GM12878 (cell line): ENCODE measurements around the gene PSMC6. TPM values are rescaled to one million over a fixed set of nuclear protein-coding genes. Genes with fewer than 3 reads are reported as not detected.

Experiments used
- ATAC-seq: fragments of 200-7000 bp; cut with Tn5 transposase; 3 replicates; pipeline ENCODE4 v1.9.1; 2020; ENCODE audit warnings: mild to moderate bottlenecking, moderate library complexity
- BruUV-seq: library from RNA; stranded (reverse); fragments of 400-500 nt; replicated peaks from 2 replicates; lab custom pipeline; 2021; lab: Mats Ljungman, UMichigan
- CTCF ChIA-PET: fragments of 300-600 bp; sonication (Branson Sonifier 250); formaldehyde crosslinking; extraction: SDS; loops from one replicate; lab custom pipeline; 2021; ENCODE audit warnings: inconsistent platforms; lab: Yijun Ruan, JAX
- POLR2A ChIA-PET: fragments of 350-600 bp; formaldehyde crosslinking; extraction: SDS; loops from one replicate; lab custom pipeline; 2021; ENCODE audit warnings: inconsistent platforms; lab: Charles Lee
- RAD21 ChIA-PET: fragments of 300-600 bp; sonication (Branson Sonifier 250); formaldehyde crosslinking; loops from one replicate; lab custom pipeline; 2023; ENCODE audit warnings: antibody characterized with exemption; ENCODE audit not compliant: unreplicated experiment; lab: Charles Lee
- SMC1A ChIA-PET: fragments of 300-600 bp; sonication (Branson Sonifier 250); formaldehyde crosslinking; loops from one replicate; lab custom pipeline; 2023; ENCODE audit not compliant: unreplicated experiment, uncharacterized antibody; lab: Charles Lee
- DNase-seq: peaks from one replicate; pipeline ENCODE4 v3.0.0-alpha.2; 2011; ENCODE audit warnings: low read depth, low spot score
- FAIRE-seq: peaks from 3 replicates; lab custom pipeline; 2011; peaks lifted over from hg19 to GRCh38; lab: Jason Lieb, UNC
- H2AFZ ChIP-seq: 2 replicates; pipeline ENCODE4 v1.6.0; 2011; ENCODE audit warnings: low read depth, low read length, control low read depth; ENCODE audit not compliant: control insufficient read depth
- H3K27ac ChIP-seq: 2 replicates; pipeline ENCODE4 v1.5.1; 2011; ENCODE audit warnings: control low read depth; ENCODE audit not compliant: control insufficient read depth, insufficient read depth
- H3K27me3 ChIP-seq, 2 experiments: replicated peaks in 1 of 2; 2 replicates each; pipeline versions ENCODE4 v1.6.0 to v1.6.1; 2011; ENCODE audit warnings: low read length in 1 of 2; ENCODE audit not compliant: control insufficient read depth in 2 of 2, insufficient read depth in 2 of 2
- H3K36me3 ChIP-seq, 2 experiments: 2 replicates each; pipeline ENCODE4 v1.5.1; 2011; ENCODE audit warnings: low read length in 1 of 2; ENCODE audit not compliant: control insufficient read depth in 2 of 2, insufficient read depth in 2 of 2
- H3K4me1 ChIP-seq: 2 replicates; pipeline ENCODE4 v1.6.1; 2011; ENCODE audit warnings: mild to moderate bottlenecking, low read length, moderate library complexity, mixed read lengths; ENCODE audit not compliant: control insufficient read depth, insufficient read depth
- H3K4me2 ChIP-seq: 2 replicates; pipeline ENCODE4 v1.6.0; 2011; ENCODE audit warnings: control low read depth; ENCODE audit not compliant: control insufficient read depth, insufficient read depth
- H3K4me3 ChIP-seq: fragments of 200-600 bp; sonication (generic); 2 replicates; pipeline ENCODE4 v1.5.1; 2016
- H3K79me2 ChIP-seq: 2 replicates; pipeline ENCODE4 v1.6.0; 2011; ENCODE audit warnings: low read length; ENCODE audit not compliant: control insufficient read depth, insufficient read depth
- H3K9ac ChIP-seq: 2 replicates; pipeline ENCODE4 v1.8.0; 2011; ENCODE audit warnings: low read length, control low read depth, mixed read lengths; ENCODE audit not compliant: control insufficient read depth, insufficient read depth
- H3K9me3 ChIP-seq: replicated peaks from 3 replicates; pipeline ENCODE4 v1.5.1; 2011; ENCODE audit warnings: mild to moderate bottlenecking, low read length; ENCODE audit not compliant: control insufficient read depth, insufficient read depth
- H4K20me1 ChIP-seq: 2 replicates; pipeline ENCODE4 v1.6.0; 2011; ENCODE audit not compliant: control insufficient read depth, insufficient read depth
- ATF2 ChIP-seq: IDR thresholded peaks from 2 replicates; pipeline ENCODE4 v1.6.1; 2012; ENCODE audit warnings: low read length, inconsistent platforms
- FOXK2 ChIP-seq: fragments of 450-650 bp; IDR thresholded peaks from 2 replicates; pipeline ENCODE4 v1.6.1; 2017; ENCODE audit warnings: mild to moderate bottlenecking, moderate library complexity
- LARP7 ChIP-seq: fragments of 450-650 bp; IDR thresholded peaks from 2 replicates; pipeline ENCODE4 v1.6.1; 2017; ENCODE audit warnings: mild to moderate bottlenecking
- PAX5 ChIP-seq: IDR thresholded peaks from 2 replicates; pipeline ENCODE4 v1.6.1; 2011; ENCODE audit warnings: low read depth, low read length, borderline replicate concordance
- SKIL ChIP-seq: fragments of 450-650 bp; IDR thresholded peaks from 2 replicates; pipeline ENCODE4 v1.6.1; 2017; ENCODE audit warnings: mild to moderate bottlenecking, low read depth, inconsistent platforms; ENCODE audit not compliant: poor library complexity, severe bottlenecking
- ZNF622 ChIP-seq: fragments of 450-650 bp; IDR thresholded peaks from 2 replicates; pipeline ENCODE4 v1.6.1; 2017; ENCODE audit warnings: mild to moderate bottlenecking, inconsistent platforms
- WGBS: methylation state at CpG from one replicate; pipeline ENCODE4 v1.1.6; 2016; ENCODE audit warnings: low lambda C conversion rate; ENCODE audit not compliant: insufficient replicate concordance, insufficient coverage; ENCODE audit errors: missing lambda C conversion rate; 5-methylcytosine and 5-hydroxymethylcytosine counted together
- in situ Hi-C: fragments of 300-500 bp; cut with MboI; formaldehyde crosslinking; loops from 9 replicates; pipeline ENCODE4 v1.14.3; 2018; ENCODE audit warnings: mixed read lengths
- intact Hi-C: fragments of 100-400 bp; cut with micrococcal nuclease; formaldehyde crosslinking; loops from one replicate; pipeline ENCODE4 v1.14.2; 2022; ENCODE audit not compliant: unreplicated experiment
- polyA plus RNA-seq, 11 experiments: library from polyadenylated mRNA; depleted of rRNA in 4 of 11; unstranded in 6 of 11; stranded (reverse) in 5 of 11; fragments of >200 nt; fragmentation: Nextera tagmentation in 4 of 11; fragmentation: Illumina TruSeq in 1 of 11; extraction: Ambion mirVana in 4 of 11; extraction: Trizol in 1 of 11; gene quantifications; 1 replicate in 1 of 11; 2 replicates in 10 of 11; pipeline versions ENCODE4 v1.2.1 to v1.2.3, GENCODE V29; 2011 to 2016; ENCODE audit warnings: inconsistent platforms in 2 of 11, missing spikeins in 2 of 11, low read depth in 1 of 11
- total RNA-seq, 4 experiments: library from RNA; depleted of rRNA in 3 of 4; stranded (reverse); fragments of >200 nt in 3 of 4; fragmentation: Illumina TruSeq in 1 of 4; extraction: Trizol in 1 of 4; gene quantifications; 2 replicates each; pipeline versions ENCODE4 v1.2.1 to v1.2.3, GENCODE V29; 2013 to 2021
- TF ChIP-seq, protein P1 (sequence below): fragments of 450-650 bp; IDR thresholded peaks from 2 replicates; pipeline ENCODE4 v1.6.1; 2017; ENCODE audit warnings: antibody characterized with exemption, mild to moderate bottlenecking, moderate library complexity
- TF ChIP-seq, protein P2 (sequence below): fragments of 450-650 bp; IDR thresholded peaks from 2 replicates; pipeline ENCODE4 v1.6.1; 2018; ENCODE audit warnings: borderline replicate concordance, mild to moderate bottlenecking; ENCODE audit not compliant: partially characterized antibody
- TF ChIP-seq, protein P3 (sequence below): fragments of 450-650 bp; IDR thresholded peaks from 2 replicates; pipeline ENCODE4 v1.6.1; 2018; ENCODE audit warnings: mild to moderate bottlenecking, low read depth, moderate library complexity; ENCODE audit not compliant: partially characterized antibody

Gene PSMC6
- total and polyA plus RNA-seq, 10 of the 15 experiments (the other 5 are each of a cell fraction or from before 2014, with no cell fraction given) = 71.4 to 192 (median 153) TPM

- intact Hi-C loops (loop anchor here (5.0 to 10.0 kb wide), 2 partner anchors 96 to 146 kb away; no protein-coding TSS in a partner anchor), in situ Hi-C loops (no loop called here)
- H3K27me3 ChIP-seq = no peaks in the 10 kb centered on the region
- peaks cover 0 to 4% of the 10 kb centered on the region in 2 experiments; a peak in 2 of 4 replicates for H3K36me3 ChIP-seq
- H3K4me3 ChIP-seq = peak overlapping the region; percentile 48
- no peak overlapping the region for H2AFZ ChIP-seq
- no TSS peak for BruUV-seq
- no peak overlapping the region for H3K27ac ChIP-seq
- no peak overlapping the region for H3K9ac ChIP-seq
- ChIA-PET POLR2A (interaction anchor here (0.6 to 1.5 kb wide), 4 partner anchors 16 to 810 kb away, joined by 3 to 4 read pairs (median 3); partner anchors contain the start of gene PSMC6), SMC1A (interaction anchor here (0.6 to 2.2 kb wide), 10 partner anchors 12 to 141 kb away, joined by 3 to 6 read pairs (median 4); partner anchors contain the start of gene TXNDC16), RAD21 (no interaction called here), CTCF (interaction anchor here (0.6 to 1.5 kb wide), 2 partner anchors 8 to 44 kb away, joined by 3 read pairs; no protein-coding TSS in a partner anchor)
- peaks cover 7% of the 10 kb centered on the region for H4K20me1 ChIP-seq
- H3K79me2 ChIP-seq = peaks cover 93% of the 10 kb centered on the region
- peak overlapping the region; percentile 40 for H3K4me2 ChIP-seq
- H3K9me3 ChIP-seq = no peaks in the 10 kb centered on the region
- no peak for FAIRE-seq
- ATAC-seq = no peak
- peaks cover 3% of the 10 kb centered on the region; the same call in 1 of the 2 replicates for H3K4me1 ChIP-seq
- DNase-seq = no peak
- WGBS = 98% methylated on average over 7 of the region's 7 CpGs
- TF ChIP-seq, protein P1, sequence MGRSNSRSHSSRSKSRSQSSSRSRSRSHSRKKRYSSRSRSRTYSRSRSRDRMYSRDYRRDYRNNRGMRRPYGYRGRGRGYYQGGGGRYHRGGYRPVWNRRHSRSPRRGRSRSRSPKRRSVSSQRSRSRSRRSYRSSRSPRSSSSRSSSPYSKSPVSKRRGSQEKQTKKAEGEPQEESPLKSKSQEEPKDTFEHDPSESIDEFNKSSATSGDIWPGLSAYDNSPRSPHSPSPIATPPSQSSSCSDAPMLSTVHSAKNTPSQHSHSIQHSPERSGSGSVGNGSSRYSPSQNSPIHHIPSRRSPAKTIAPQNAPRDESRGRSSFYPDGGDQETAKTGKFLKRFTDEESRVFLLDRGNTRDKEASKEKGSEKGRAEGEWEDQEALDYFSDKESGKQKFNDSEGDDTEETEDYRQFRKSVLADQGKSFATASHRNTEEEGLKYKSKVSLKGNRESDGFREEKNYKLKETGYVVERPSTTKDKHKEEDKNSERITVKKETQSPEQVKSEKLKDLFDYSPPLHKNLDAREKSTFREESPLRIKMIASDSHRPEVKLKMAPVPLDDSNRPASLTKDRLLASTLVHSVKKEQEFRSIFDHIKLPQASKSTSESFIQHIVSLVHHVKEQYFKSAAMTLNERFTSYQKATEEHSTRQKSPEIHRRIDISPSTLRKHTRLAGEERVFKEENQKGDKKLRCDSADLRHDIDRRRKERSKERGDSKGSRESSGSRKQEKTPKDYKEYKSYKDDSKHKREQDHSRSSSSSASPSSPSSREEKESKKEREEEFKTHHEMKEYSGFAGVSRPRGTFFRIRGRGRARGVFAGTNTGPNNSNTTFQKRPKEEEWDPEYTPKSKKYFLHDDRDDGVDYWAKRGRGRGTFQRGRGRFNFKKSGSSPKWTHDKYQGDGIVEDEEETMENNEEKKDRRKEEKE = no peak
- TF ChIP-seq SKIL (no peak), ATF2 (no peak), FOXK2 (no peak), LARP7 (no peak), PAX5 (no peak), ZNF622 (no peak)
- TF ChIP-seq, protein P2, sequence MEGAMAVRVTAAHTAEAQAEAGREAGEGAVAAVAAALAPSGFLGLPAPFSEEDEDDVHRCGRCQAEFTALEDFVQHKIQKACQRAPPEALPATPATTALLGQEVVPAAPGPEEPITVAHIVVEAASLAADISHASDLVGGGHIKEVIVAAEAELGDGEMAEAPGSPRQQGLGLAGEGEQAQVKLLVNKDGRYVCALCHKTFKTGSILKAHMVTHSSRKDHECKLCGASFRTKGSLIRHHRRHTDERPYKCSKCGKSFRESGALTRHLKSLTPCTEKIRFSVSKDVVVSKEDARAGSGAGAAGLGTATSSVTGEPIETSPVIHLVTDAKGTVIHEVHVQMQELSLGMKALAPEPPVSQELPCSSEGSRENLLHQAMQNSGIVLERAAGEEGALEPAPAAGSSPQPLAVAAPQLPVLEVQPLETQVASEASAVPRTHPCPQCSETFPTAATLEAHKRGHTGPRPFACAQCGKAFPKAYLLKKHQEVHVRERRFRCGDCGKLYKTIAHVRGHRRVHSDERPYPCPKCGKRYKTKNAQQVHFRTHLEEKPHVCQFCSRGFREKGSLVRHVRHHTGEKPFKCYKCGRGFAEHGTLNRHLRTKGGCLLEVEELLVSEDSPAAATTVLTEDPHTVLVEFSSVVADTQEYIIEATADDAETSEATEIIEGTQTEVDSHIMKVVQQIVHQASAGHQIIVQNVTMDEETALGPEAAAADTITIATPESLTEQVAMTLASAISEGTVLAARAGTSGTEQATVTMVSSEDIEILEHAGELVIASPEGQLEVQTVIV = no peak
- TF ChIP-seq, protein P3, sequence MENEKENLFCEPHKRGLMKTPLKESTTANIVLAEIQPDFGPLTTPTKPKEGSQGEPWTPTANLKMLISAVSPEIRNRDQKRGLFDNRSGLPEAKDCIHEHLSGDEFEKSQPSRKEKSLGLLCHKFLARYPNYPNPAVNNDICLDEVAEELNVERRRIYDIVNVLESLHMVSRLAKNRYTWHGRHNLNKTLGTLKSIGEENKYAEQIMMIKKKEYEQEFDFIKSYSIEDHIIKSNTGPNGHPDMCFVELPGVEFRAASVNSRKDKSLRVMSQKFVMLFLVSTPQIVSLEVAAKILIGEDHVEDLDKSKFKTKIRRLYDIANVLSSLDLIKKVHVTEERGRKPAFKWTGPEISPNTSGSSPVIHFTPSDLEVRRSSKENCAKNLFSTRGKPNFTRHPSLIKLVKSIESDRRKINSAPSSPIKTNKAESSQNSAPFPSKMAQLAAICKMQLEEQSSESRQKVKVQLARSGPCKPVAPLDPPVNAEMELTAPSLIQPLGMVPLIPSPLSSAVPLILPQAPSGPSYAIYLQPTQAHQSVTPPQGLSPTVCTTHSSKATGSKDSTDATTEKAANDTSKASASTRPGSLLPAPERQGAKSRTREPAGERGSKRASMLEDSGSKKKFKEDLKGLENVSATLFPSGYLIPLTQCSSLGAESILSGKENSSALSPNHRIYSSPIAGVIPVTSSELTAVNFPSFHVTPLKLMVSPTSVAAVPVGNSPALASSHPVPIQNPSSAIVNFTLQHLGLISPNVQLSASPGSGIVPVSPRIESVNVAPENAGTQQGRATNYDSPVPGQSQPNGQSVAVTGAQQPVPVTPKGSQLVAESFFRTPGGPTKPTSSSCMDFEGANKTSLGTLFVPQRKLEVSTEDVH = no peak
These were observed 15.8 kb upstream of the PSMC6 start for GRCh38 chr14:52690983-52691760.
